HG03469 (cell line): ENCODE results near the gene HNF1B.
"Not testable (repeated sequence)": the region's sequence is repeated elsewhere in the genome, so short reads cannot be mapped to it uniquely, and the experiment has no call there.

Experiments
- ATAC-seq: cut with Tn5 transposase; IDR thresholded peaks from one replicate; pipeline ENCODE4 v1.9.1; 2021; ENCODE audit warnings: mild to moderate bottlenecking, moderate library complexity, moderate number of reproducible peaks; ENCODE audit not compliant: unreplicated experiment

The HNF1B gene

DNA sequence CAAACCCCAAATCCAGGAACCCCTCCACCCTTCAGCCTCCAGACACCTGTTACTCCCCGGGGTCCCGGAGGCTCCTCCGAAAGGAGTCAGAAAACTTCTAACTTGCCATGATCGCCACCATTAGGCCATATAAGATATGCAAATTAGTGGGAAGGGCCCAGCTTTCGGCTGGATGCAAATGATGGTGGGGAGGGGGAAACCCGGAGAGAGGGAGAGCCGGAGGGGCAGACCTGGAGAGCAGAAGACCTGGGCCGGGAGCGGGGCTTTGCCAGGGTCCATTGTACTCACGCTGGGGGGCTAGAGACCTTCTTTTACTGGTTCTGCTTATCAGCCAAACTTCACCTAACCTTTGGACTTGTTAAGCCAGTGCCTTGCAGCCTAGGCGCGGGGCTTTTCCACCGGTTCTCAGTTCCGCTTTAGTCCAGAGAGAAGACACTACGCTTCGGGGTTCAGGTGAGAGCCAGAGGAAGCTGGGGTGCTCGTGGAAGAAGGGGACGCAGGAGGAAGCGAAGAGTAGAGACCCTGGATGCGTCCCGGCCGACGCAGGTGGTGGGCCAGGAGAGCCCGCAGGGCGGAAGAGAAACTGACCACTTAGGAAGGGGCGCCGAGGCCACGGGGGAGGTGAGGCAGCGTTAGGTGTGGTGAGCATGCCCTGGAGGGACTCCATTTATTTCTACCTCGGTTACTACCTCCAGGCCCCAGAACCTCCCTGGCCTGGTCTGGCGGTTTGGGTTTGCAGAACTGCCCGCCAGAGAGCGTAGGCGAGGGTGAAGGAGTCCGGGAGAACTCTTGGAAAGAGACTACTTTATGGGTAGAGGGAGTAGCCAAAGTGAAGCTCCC lies at the start of gene HNF1B:
HNF1B (minus strand) TSS at position 99 of the 840 bp plus-strand sequence. CDS start 175 bp downstream, outside the sequence.
- no peak for ATAC-seq

- ATAC-seq, result no peak
Measured at GRCh38 chr17:37792787-37793186, 47.9 kb upstream of the HNF1B start.

GRCh38 chr17:37791447-37792399 lies 46.9 kb upstream of the HNF1B start:
- ATAC-seq, result no peak

DNA sequence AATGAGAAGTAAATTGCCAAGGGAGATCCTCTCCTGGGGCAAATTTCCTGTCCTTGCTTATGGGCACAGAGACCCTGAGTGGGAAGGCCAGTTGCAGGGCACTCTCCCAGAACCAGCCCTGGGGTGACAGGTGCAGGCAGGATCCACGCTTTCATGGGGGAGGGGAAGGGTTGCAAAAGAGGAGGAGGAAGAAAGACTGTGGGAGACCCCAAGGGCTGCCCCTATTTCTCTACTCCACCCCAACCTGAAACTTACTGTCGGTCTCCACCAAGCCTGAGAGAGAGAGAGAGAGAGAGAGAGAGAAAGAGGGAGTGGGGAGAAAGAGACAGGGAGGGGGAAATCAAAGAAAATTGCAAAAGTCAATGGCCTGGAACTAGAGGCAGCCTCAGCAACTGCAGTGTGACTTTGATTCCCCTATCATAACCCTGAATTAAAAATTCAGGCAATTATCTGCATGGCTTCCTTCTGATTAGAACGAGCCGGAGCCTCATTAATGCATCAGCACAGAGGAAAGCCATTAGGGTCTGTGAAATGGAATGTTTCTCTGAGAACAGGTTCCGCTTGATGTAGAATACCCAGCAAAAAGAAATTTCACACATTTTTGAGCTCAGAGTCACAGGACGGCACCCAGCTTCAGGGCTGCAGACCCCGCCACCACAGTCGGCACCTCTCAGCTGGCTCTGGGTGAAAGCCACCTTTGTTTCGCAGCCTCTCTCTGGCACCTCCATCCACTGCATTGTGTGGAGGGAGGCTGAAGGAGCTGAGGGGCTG lies 45.1 kb upstream of the HNF1B start:
- ATAC-seq, result no peak

GRCh38 chr17:37789021-37789565 lies 44.2 kb upstream of the HNF1B start:
- no peak for ATAC-seq

DNA sequence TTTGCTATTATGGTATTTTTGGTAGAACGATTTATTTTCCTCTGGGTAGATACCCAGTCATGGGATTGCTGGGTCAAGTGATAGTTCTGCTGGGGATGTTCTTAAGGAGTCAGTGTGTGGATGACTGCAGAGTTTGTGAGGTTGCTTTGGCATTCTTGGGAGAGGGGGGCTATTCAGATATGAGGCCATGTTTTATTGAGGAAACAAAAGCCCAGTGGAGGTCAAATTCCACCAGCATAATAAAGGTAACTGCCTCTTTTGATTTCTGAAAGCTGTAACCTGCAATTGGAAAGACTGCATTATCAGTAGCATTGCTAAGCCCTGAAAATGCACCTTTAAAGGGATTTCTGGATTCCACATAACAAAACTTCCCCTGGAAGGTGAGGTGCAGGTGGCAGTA lies 43.7 kb upstream of the HNF1B start:
- ATAC-seq, result no peak

DNA sequence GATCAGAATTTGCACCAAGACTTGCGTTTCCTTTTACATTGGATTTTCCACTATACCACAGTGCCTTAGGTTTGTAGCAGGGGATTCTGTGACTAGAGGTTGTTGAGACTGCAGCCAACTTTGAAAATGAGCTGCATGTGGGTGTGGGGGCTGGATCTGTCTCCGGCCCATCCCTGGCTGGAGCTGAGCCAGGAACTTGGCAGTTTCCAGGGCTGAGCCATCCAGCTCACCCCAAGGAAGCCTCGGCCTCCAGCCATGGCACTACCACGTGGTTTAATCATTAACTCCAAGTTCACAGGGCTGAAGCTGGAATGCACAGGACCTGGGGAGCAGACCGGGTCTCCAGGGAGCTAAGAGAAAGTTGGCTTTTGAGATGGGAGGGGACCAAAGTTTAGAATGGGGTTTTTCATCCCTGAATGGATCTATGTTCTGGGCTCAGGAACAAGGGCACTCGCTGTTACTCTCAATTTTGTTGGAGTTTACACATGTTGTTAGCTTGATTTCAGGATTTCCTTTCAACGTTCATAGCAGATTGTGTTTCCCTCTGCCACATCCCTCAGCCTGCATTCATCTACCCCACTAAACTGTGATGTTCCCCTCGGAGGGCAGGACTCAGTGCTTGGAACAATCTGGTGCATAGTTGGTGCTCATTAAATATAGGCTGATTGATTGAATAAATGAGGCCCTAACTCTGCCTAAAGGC lies 42.3 kb upstream of the HNF1B start:
- no peak for ATAC-seq

DNA sequence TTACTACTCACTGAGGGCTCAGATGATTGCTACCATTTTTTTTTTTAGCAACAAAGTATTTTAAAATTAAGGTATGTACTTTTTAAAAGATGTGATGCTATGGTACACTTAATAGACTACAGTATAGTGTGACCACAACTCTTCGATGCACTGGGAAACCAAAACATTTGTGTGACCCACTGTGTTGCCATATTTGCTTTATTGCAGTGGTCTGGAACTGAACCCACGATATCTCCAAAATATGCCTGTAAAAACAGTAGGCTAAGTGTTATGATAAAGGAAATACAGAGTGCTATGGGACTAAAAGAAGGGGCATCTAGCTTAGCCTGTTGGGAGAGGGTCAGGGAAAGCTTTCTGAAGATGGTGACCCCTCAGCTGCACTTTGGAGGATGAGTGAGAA lies 41.6 kb upstream of the HNF1B start:
- ATAC-seq, result no peak

GRCh38 chr17:37782460-37782859 lies 37.6 kb upstream of the HNF1B start:
- ATAC-seq, result not testable (repeated sequence)

- no peak for ATAC-seq
Measured at GRCh38 chr17:37781451-37781850, 36.6 kb upstream of the HNF1B start.

- no peak for ATAC-seq
Measured at GRCh38 chr17:37779554-37779953, 34.7 kb upstream of the HNF1B start.

DNA sequence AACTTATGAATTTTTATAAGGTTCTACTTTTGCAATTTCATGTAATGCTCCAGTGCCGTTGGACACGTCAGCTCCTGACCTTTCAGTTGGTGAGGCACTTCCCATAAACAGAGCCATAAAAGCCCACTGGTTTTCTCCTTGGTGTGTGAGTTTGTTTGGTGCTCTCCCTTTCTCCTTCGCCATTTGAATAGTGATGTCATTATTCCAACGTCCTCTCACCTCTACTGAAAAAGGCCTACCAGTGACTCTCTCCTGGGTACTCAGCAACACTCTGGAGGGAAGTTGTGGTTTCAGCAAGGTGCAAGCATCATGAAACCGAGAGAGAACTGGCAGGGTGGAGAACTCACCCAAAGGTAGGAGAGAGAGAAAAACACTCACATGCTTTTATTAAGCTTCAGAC lies 29.6 kb upstream of the HNF1B start:
- ATAC-seq, result peak; percentile 77

DNA sequence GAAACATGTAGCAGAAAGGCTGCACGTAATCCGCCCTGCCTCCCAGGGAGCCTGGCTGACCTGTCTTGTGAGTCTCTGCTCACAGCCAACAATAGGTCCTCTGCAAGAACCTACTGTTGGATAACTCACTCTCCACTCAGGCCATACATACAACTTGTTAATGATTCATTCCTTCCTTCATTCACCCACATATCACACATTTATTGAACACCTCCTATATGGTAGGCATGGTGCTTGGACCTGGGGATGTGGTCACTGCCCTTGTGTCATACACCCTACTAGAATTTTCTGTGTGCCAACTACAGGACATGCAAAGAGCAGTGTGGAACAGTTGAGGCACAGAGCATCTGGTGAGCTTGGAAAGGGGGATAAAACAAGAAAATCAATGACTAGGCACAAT lies 28.1 kb upstream of the HNF1B start:
- ATAC-seq, result no peak

- no peak for ATAC-seq
Measured at GRCh38 chr17:37770631-37771518, 26.0 kb upstream of the HNF1B start.

- ATAC-seq, result no peak
Measured at GRCh38 chr17:37769050-37769449, 24.2 kb upstream of the HNF1B start.

GRCh38 chr17:37768438-37768837 lies 23.6 kb upstream of the HNF1B start:
- no peak for ATAC-seq

DNA sequence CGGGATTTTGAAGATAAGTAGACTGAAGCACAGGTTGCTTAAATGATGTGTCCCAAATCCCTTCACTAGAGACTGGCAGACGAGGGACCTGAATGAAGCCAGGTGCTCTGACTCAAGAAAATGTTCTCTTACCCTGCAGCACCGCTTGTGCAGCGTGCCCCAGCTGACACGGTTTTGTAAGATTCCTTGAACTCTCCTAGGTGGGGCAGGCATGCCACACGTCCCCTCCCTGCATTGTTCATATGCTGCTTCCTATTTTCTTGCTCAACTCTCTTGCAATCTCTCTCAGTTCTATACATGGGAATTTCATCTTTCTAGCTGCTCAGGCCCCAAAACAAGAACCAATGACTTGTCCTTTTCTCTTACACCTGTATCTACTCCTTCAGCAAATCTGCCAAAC lies 22.1 kb upstream of the HNF1B start:
- no peak for ATAC-seq

DNA sequence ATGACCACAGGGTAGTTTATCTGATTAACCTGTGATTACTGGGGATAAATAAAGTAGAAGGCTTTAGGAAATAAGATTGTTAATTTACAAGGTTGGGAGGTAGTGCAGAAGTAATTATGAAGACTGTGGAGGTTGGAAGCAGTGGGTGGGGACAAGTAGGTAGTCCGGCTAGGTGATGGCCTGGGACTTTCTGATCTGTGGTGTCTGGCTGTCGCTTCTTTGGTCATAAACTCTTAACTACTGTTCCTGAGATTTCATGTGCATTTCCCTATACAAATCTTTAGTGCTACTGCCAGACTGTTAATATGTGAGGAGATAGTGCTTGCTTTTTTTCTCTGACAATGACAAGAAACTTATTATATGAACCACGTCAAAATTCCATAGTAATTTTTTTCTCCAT lies 19.5 kb upstream of the HNF1B start:
- ATAC-seq, result no peak

- no peak for ATAC-seq
Measured at GRCh38 chr17:37762666-37763065, 17.8 kb upstream of the HNF1B start.
